Measurements from ENCODE around the gene SMIM22.

SMIM22 gene

GRCh38 chr16:4820652-4821051, 25.5 kb downstream of the SMIM22 start:
- TF ChIP-seq, protein P1, sequence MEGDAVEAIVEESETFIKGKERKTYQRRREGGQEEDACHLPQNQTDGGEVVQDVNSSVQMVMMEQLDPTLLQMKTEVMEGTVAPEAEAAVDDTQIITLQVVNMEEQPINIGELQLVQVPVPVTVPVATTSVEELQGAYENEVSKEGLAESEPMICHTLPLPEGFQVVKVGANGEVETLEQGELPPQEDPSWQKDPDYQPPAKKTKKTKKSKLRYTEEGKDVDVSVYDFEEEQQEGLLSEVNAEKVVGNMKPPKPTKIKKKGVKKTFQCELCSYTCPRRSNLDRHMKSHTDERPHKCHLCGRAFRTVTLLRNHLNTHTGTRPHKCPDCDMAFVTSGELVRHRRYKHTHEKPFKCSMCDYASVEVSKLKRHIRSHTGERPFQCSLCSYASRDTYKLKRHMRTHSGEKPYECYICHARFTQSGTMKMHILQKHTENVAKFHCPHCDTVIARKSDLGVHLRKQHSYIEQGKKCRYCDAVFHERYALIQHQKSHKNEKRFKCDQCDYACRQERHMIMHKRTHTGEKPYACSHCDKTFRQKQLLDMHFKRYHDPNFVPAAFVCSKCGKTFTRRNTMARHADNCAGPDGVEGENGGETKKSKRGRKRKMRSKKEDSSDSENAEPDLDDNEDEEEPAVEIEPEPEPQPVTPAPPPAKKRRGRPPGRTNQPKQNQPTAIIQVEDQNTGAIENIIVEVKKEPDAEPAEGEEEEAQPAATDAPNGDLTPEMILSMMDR (IDR thresholded peaks at IDR 0.05) = no peak

DNA sequence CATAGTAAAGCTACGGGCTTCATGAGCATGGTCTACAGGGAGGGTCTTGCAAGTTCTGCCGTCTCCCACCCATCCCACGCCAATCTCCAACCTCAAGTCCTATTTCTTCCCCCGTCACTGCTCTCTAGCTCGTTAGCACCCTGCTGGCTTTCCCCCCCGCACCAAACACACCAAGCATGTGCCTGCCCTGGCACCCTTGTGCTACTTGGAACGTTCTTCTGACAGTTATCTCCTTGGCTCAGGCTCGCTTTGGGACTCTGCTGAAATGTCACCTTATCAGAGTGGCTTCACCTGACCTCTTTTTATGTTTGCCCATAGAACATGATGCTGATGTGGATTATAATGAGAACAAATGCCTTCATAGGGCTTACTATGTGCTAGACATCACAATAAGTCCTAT, 30.0 kb downstream of the SMIM22 start:
- TF ChIP-seq, protein P1 (IDR thresholded peaks at IDR 0.05) = no peak

DNA sequence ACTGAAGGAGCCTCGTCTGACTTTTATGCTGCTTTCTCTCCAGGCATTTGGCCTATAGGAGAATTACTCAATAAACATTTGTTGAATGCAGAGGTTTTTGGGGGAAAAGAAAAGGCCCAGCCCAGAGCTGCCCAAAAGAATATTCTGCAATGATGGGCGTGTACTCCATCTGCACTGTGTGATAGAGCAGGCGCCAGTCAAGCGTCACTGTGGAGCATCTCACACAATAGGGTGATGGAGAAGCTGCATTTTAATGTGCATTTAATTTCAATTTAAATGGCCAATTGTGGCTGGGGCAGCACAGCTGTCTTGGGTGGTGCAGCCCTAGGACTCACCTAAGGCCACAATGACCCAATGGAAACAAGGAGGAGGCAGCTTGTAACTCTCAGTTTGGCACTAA, 31.4 kb downstream of the SMIM22 start:
- TF ChIP-seq, protein P1 (IDR thresholded peaks at IDR 0.05) = no peak

GRCh38 chr16:4826980-4827379, 31.8 kb downstream of the SMIM22 start:
- TF ChIP-seq, protein P1 (IDR thresholded peaks at IDR 0.05) = no peak

- TF ChIP-seq, protein P1 (IDR thresholded peaks at IDR 0.05) = no peak
Measured at GRCh38 chr16:4828567-4829321, 33.6 kb downstream of the SMIM22 start.

GRCh38 chr16:4830408-4830807, 35.2 kb downstream of the SMIM22 start:
- TF ChIP-seq, protein P1 (IDR thresholded peaks at IDR 0.05) = no peak

GRCh38 chr16:4831616-4832015, 36.4 kb downstream of the SMIM22 start:
- TF ChIP-seq, protein P1 (IDR thresholded peaks at IDR 0.05) = no peak

Data from LNCAP (cell line).